GM23338 (cell line): Measurements from ENCODE around the gene PYGB. TPM values are rescaled to one million over a fixed set of nuclear protein-coding genes. Genes with fewer than 3 reads are reported as not detected.

Experiments
- ATAC-seq: fragments of 200-7000 bp; cut with Tn5 transposase; 3 replicates; pipeline ENCODE4 v1.9.1; 2020
- DNase-seq: peaks from one replicate; pipeline ENCODE4 v3.0.0-alpha.2; 2015; ENCODE audit warnings: low spot score
- H2AFZ ChIP-seq: fragments of 200-600 bp; sonication (generic); 2 replicates; pipeline ENCODE4 v1.8.0; 2016; ENCODE audit warnings: antibody characterized with exemption, mild to moderate bottlenecking, moderate library complexity
- H3F3A ChIP-seq: fragments of 200-600 bp; sonication (generic); replicated peaks from 2 replicates; pipeline ENCODE4 v1.8.0; 2017; ENCODE audit warnings: antibody characterized with exemption, mixed run types, low read depth
- H3K27ac ChIP-seq: fragments of 200-600 bp; sonication (generic); 2 replicates; pipeline ENCODE4 v1.6.1; 2016; ENCODE audit warnings: low read depth
- H3K27me3 ChIP-seq: fragments of 200-600 bp; sonication (generic); 2 replicates; pipeline ENCODE4 v1.8.0; 2016; ENCODE audit warnings: mild to moderate bottlenecking, mixed run types, moderate library complexity; ENCODE audit not compliant: insufficient read depth
- H3K36me3 ChIP-seq: fragments of 200-600 bp; sonication (generic); 2 replicates; pipeline ENCODE4 v1.8.0; 2016; ENCODE audit warnings: mild to moderate bottlenecking; ENCODE audit not compliant: insufficient read depth
- H3K4me1 ChIP-seq: fragments of 200-600 bp; sonication (generic); 2 replicates; pipeline ENCODE4 v1.8.0; 2016; ENCODE audit warnings: mild to moderate bottlenecking, moderate library complexity; ENCODE audit not compliant: insufficient read depth
- H3K4me2 ChIP-seq: fragments of 200-600 bp; sonication (generic); 2 replicates; pipeline ENCODE4 v1.7.1; 2017; ENCODE audit warnings: mixed run types
- H3K4me3 ChIP-seq: fragments of 200-600 bp; sonication (generic); 2 replicates; pipeline ENCODE4 v1.6.1; 2016; ENCODE audit warnings: mixed run types
- H3K79me2 ChIP-seq: fragments of 200-600 bp; sonication (generic); replicated peaks from 2 replicates; pipeline ENCODE4 v1.8.0; 2017; ENCODE audit warnings: mild to moderate bottlenecking; ENCODE audit not compliant: insufficient read depth
- H3K9me2 ChIP-seq: fragments of 200-600 bp; sonication (generic); 2 replicates; pipeline ENCODE4 v1.8.0; 2017; ENCODE audit not compliant: insufficient read depth
- H4K20me1 ChIP-seq: fragments of 200-600 bp; sonication (generic); replicated peaks from 2 replicates; pipeline ENCODE4 v1.8.0; 2017; ENCODE audit warnings: mild to moderate bottlenecking; ENCODE audit not compliant: insufficient read depth
- H3K27ac Mint-ChIP-seq: 2 replicates; pipeline ENCODE4 v1.8.0; 2020; ENCODE audit warnings: inconsistent platforms, mild to moderate bottlenecking, moderate library complexity, mixed read lengths
- H3K27me3 Mint-ChIP-seq: 3 replicates; pipeline ENCODE4 v1.8.0; 2022; ENCODE audit warnings: low read depth, mild to moderate bottlenecking, moderate library complexity, mixed read lengths, inconsistent platforms; ENCODE audit not compliant: insufficient read depth, poor library complexity
- H3K36me3 Mint-ChIP-seq: 3 replicates; pipeline ENCODE4 v1.8.0; 2021; ENCODE audit warnings: low read depth, mild to moderate bottlenecking, inconsistent platforms, moderate library complexity, mixed read lengths
- H3K4me1 Mint-ChIP-seq: 3 replicates; pipeline ENCODE4 v1.8.0; 2020; ENCODE audit warnings: mild to moderate bottlenecking, inconsistent platforms, mixed read lengths
- H3K4me3 Mint-ChIP-seq: 3 replicates; pipeline ENCODE4 v1.8.0; 2021; ENCODE audit warnings: moderate library complexity, mild to moderate bottlenecking, inconsistent platforms, mixed read lengths
- H3K9me3 Mint-ChIP-seq: 3 replicates; pipeline ENCODE4 v1.8.0; 2020; ENCODE audit warnings: moderate library complexity, mild to moderate bottlenecking, inconsistent platforms, mixed read lengths
- CTCF ChIP-seq, 2 experiments: fragments of 200-600 bp in 1 of 2; sonication (generic) in 1 of 2; conservative IDR thresholded peaks; 2 replicates each; pipeline versions ENCODE4 v1.5.1 to v1.6.1; 2016 to 2017; ENCODE audit warnings: antibody characterized with exemption in 2 of 2, low read depth in 2 of 2, mild to moderate bottlenecking in 2 of 2, moderate library complexity in 1 of 2
- ETS1 ChIP-seq: IDR thresholded peaks from 2 replicates; pipeline ENCODE4 v1.6.1; 2016; ENCODE audit warnings: antibody characterized with exemption
- JUNB ChIP-seq: IDR thresholded peaks from one replicate; pipeline ENCODE4 v1.6.1; 2016; ENCODE audit warnings: antibody characterized with exemption; ENCODE audit not compliant: unreplicated experiment
- NANOG ChIP-seq: IDR thresholded peaks from 2 replicates; pipeline ENCODE4 v1.6.1; 2016; ENCODE audit warnings: antibody characterized with exemption, borderline replicate concordance
- POLR2AphosphoS5 ChIP-seq: IDR thresholded peaks from 2 replicates; pipeline ENCODE4 v1.6.1; 2016; ENCODE audit warnings: antibody characterized with exemption, low read depth
- STAT1 ChIP-seq: IDR thresholded peaks from one replicate; pipeline ENCODE4 v1.6.1; 2016; ENCODE audit warnings: antibody characterized with exemption; ENCODE audit not compliant: unreplicated experiment
- ZNF114 ChIP-seq: fragments of 250-450 bp; sonication (Bioruptor Pico); IDR thresholded peaks from 2 replicates; pipeline ENCODE4 v1.5.0; 2020; ENCODE audit warnings: mild to moderate bottlenecking, moderate library complexity
- ZNF331 ChIP-seq: fragments of 250-450 bp; sonication (Bioruptor Pico); IDR thresholded peaks from 2 replicates; pipeline ENCODE4 v1.5.0; 2020; ENCODE audit warnings: low read depth, mild to moderate bottlenecking, moderate library complexity
- polyA plus RNA-seq: library from polyadenylated mRNA; unstranded; fragments of >200 nt; fragmentation: Nextera tagmentation; extraction: Ambion mirVana; gene quantifications from 2 replicates; pipeline ENCODE4 v1.2.1, GENCODE V29; 2016
- total RNA-seq: library from RNA; depleted of rRNA; stranded (reverse); fragments of >200 nt; shearing (Covaris generic); gene quantifications from 2 replicates; pipeline ENCODE4 v1.2.3, GENCODE V29; 2014

Gene PYGB
- total and polyA plus RNA-seq, 2 experiments from 2014 or later = 15.6 to 64.0 TPM

GRCh38 chr20:25313593-25313992, 65.7 kb downstream of the PYGB start (continued):
- TF ChIP-seq NANOG (no peak), POLR2AphosphoS5 (no peak), ZNF114 (CRISPR knock-in tag) (no peak)

- no peaks in the 10 kb centered on the region for H3F3A ChIP-seq
- no peaks in the 10 kb centered on the region for H3K36me3 ChIP-seq
- Mint-ChIP-seq H3K4me3 (no peak overlapping the region), H3K9me3 (peaks cover 5% of the 10 kb centered on the region; the same call in 2 of the 3 replicates), H3K27ac (no peak overlapping the region), H3K36me3 (peaks cover 58% of the 10 kb centered on the region), H3K4me1 (peaks cover 17% of the 10 kb centered on the region), H3K27me3 (peaks cover 13% of the 10 kb centered on the region)
- H3K79me2 ChIP-seq = peaks cover 9% of the 10 kb centered on the region
- TF ChIP-seq ZNF114 (CRISPR knock-in tag) (no peak), NANOG (no peak), CTCF (conservative IDR thresholded peaks at IDR 0.05; ENCODE audit: low read depth in 2 of 2) (peak; percentile 42)
- H4K20me1 ChIP-seq = peaks cover 8% of the 10 kb centered on the region; the same call in 1 of the 2 replicates
- no peaks in the 10 kb centered on the region for H3K9me2 ChIP-seq
- H3K4me3 ChIP-seq = no peak overlapping the region
- ATAC-seq = peak; percentile 34
- DNase-seq = peak; percentile 36
- H2AFZ ChIP-seq = no peak overlapping the region
- H3K4me2 ChIP-seq = no peak overlapping the region
- H3K27ac ChIP-seq = 0 out of 2 replicates have a peak overlapping the region, but pooled peaks have one; percentile 32
- H3K4me1 ChIP-seq = no peaks in the 10 kb centered on the region
- H3K27me3 ChIP-seq = no peaks in the 10 kb centered on the region
Measured at GRCh38 chr20:25314497-25315417, 66.9 kb downstream of the PYGB start.

- Histone ChIP-seq H3F3A (no peaks in the 10 kb centered on the region), H3K4me3 (no peak overlapping the region), H4K20me1 (peaks cover 7% of the 10 kb centered on the region; the same call in 1 of the 2 replicates), H3K36me3 (no peaks in the 10 kb centered on the region), H2AFZ (no peak overlapping the region), H3K27ac (no peak overlapping the region), H3K79me2 (peaks cover 12% of the 10 kb centered on the region), H3K9me2 (no peaks in the 10 kb centered on the region), H3K4me2 (no peak overlapping the region), H3K27me3 (no peaks in the 10 kb centered on the region), H3K4me1 (no peaks in the 10 kb centered on the region)
- H3K4me1 Mint-ChIP-seq = peaks cover 15% of the 10 kb centered on the region
- H3K9me3 Mint-ChIP-seq = peaks cover 5% of the 10 kb centered on the region; the same call in 2 of the 3 replicates
- ATAC-seq = no peak
- peaks cover 56% of the 10 kb centered on the region for H3K36me3 Mint-ChIP-seq
- H3K27me3 Mint-ChIP-seq = peaks cover 16% of the 10 kb centered on the region
- no peak for DNase-seq
- no peak overlapping the region for H3K4me3 Mint-ChIP-seq
- TF ChIP-seq STAT1 (no peak), CTCF (conservative IDR thresholded peaks at IDR 0.05; ENCODE audit: low read depth in 2 of 2) (no peak), POLR2AphosphoS5 (no peak), JUNB (no peak), ZNF331 (CRISPR knock-in tag) (no peak), NANOG (no peak), ZNF114 (CRISPR knock-in tag) (no peak), ETS1 (no peak)
- H3K27ac Mint-ChIP-seq = no peak overlapping the region
Measured at GRCh38 chr20:25315418-25316210, 67.7 kb downstream of the PYGB start.
